Renal pelvis (tissue), 12 donors: ENCODE results near the gene ECHDC1. TPM values are rescaled to one million over a fixed set of nuclear protein-coding genes. Genes with fewer than 3 reads are reported as not detected.
"Not testable (repeated sequence)": the region's sequence is repeated elsewhere in the genome, so short reads cannot be mapped to it uniquely, and the experiment has no call there.

ENCODE experiments used
- DNase-seq: peaks from one replicate; pipeline ENCODE4 v3.0.0-alpha.2; 2013
- long read RNA-seq, 16 experiments: transcript quantifications; one replicate each; lab custom pipeline, GENCODE V29; 2026
- polyA plus RNA-seq, 3 donors: library from polyadenylated mRNA; unstranded; fragments of 120-200 nt; gene quantifications; one replicate each; pipeline ENCODE4 v1.2.1, GENCODE V29; 2013; ENCODE audit not compliant: insufficient read length in 3 of 3

Gene ECHDC1
- 10 to 100 TPM; 73.6 to 77.7 (median 77.6) TPM for polyA plus RNA-seq
- long read RNA-seq, donor 1, transcript ECHDC1-210 (6 exons, 2,341 nt) = major isoform, 10 of 16 reads
- long read RNA-seq, donor 1, partial matches to known transcripts = 0 of 16 reads
- long read RNA-seq, donor 1, other reads (novel, unspliced or antisense) = 0 of 16 reads
- long read RNA-seq, donor 2, transcript ECHDC1-203 (5 exons, 1,354 nt) = minor isoform, 9 of 30 reads
- long read RNA-seq, donor 2, transcript ECHDC1-210 (6 exons, 2,341 nt) = major isoform, 14 of 30 reads
- long read RNA-seq, donor 2, partial matches to known transcripts = 5 of 30 reads
- long read RNA-seq, donor 2, other reads (novel, unspliced or antisense) = 0 of 30 reads
- long read RNA-seq, donor 3, transcript ECHDC1-210 (6 exons, 2,341 nt) = major isoform, 14 of 19 reads
- long read RNA-seq, donor 3, partial matches to known transcripts = 0 of 19 reads
- long read RNA-seq, donor 3, other reads (novel, unspliced or antisense) = 0 of 19 reads
- long read RNA-seq, donor 4, transcript ECHDC1-210 (6 exons, 2,341 nt) = major isoform, 14 of 63 reads
- long read RNA-seq, donor 4, transcript ECHDC1-203 (5 exons, 1,354 nt) = minor isoform, 8 of 63 reads
- long read RNA-seq, donor 4, partial matches to known transcripts = 39 of 63 reads
- long read RNA-seq, donor 4, other reads (novel, unspliced or antisense) = 0 of 63 reads
- long read RNA-seq, donor 5, transcript ECHDC1-210 (6 exons, 2,341 nt) = major isoform, 7 of 13 reads
- long read RNA-seq, donor 5, partial matches to known transcripts = 0 of 13 reads
- long read RNA-seq, donor 5, other reads (novel, unspliced or antisense) = 0 of 13 reads
- long read RNA-seq, donor 6, transcript ECHDC1-203 (5 exons, 1,354 nt) = minor isoform, 5 of 35 reads
- long read RNA-seq, donor 6, transcript ECHDC1-210 (6 exons, 2,341 nt) = major isoform, 16 of 35 reads
- long read RNA-seq, donor 6, partial matches to known transcripts = 10 of 35 reads
- long read RNA-seq, donor 6, other reads (novel, unspliced or antisense) = 0 of 35 reads
- long read RNA-seq, donor 7, transcript ECHDC1-210 (6 exons, 2,341 nt) = major isoform, 12 of 65 reads
- long read RNA-seq, donor 7, partial matches to known transcripts = 44 of 65 reads
- long read RNA-seq, donor 7, other reads (novel, unspliced or antisense) = 0 of 65 reads
- long read RNA-seq, donor 8, transcript ECHDC1-203 (5 exons, 1,354 nt) = major isoform, 5 of 13 reads
- long read RNA-seq, donor 8, transcript ECHDC1-210 (6 exons, 2,341 nt) = major isoform, 5 of 13 reads
- long read RNA-seq, donor 8, partial matches to known transcripts = 0 of 13 reads
- long read RNA-seq, donor 8, other reads (novel, unspliced or antisense) = 0 of 13 reads
- long read RNA-seq, donor 9, transcript ECHDC1-210 (6 exons, 2,341 nt) = major isoform, 19 of 79 reads
- long read RNA-seq, donor 9, transcript ECHDC1-203 (5 exons, 1,354 nt) = minor isoform, 9 of 79 reads
- long read RNA-seq, donor 9, partial matches to known transcripts = 48 of 79 reads
- long read RNA-seq, donor 9, other reads (novel, unspliced or antisense) = 0 of 79 reads
- long read RNA-seq, donor 10, transcript ECHDC1-210 (6 exons, 2,341 nt) = major isoform, 10 of 59 reads
- long read RNA-seq, donor 10, partial matches to known transcripts = 38 of 59 reads
- long read RNA-seq, donor 10, other reads (novel, unspliced or antisense) = 0 of 59 reads
- long read RNA-seq, donor 11, transcript ECHDC1-210 (6 exons, 2,341 nt) = major isoform, 9 of 12 reads
- long read RNA-seq, donor 11, partial matches to known transcripts = 0 of 12 reads
- long read RNA-seq, donor 11, other reads (novel, unspliced or antisense) = 0 of 12 reads
- long read RNA-seq, donor 12, transcript ECHDC1-210 (6 exons, 2,341 nt) = major isoform, 14 of 22 reads
- long read RNA-seq, donor 12, transcript ECHDC1-203 (5 exons, 1,354 nt) = minor isoform, 5 of 22 reads
- long read RNA-seq, donor 12, partial matches to known transcripts = 0 of 22 reads
- long read RNA-seq, donor 12, other reads (novel, unspliced or antisense) = 0 of 22 reads
- long read RNA-seq, donor 13, transcript ECHDC1-210 (6 exons, 2,341 nt) = major isoform, 11 of 26 reads
- long read RNA-seq, donor 13, partial matches to known transcripts = 8 of 26 reads
- long read RNA-seq, donor 13, other reads (novel, unspliced or antisense) = 0 of 26 reads
- long read RNA-seq, donor 14, transcript ECHDC1-203 (5 exons, 1,354 nt) = minor isoform, 8 of 42 reads
- long read RNA-seq, donor 14, transcript ECHDC1-210 (6 exons, 2,341 nt) = major isoform, 21 of 42 reads
- long read RNA-seq, donor 14, partial matches to known transcripts = 0 of 42 reads
- long read RNA-seq, donor 14, other reads (novel, unspliced or antisense) = 0 of 42 reads
- long read RNA-seq, donor 15, transcript ECHDC1-203 (5 exons, 1,354 nt) = minor isoform, 12 of 42 reads
- long read RNA-seq, donor 15, transcript ECHDC1-210 (6 exons, 2,341 nt) = major isoform, 18 of 42 reads
- long read RNA-seq, donor 15, partial matches to known transcripts = 6 of 42 reads
- long read RNA-seq, donor 15, other reads (novel, unspliced or antisense) = 0 of 42 reads
- long read RNA-seq, donor 16, transcript ECHDC1-203 (5 exons, 1,354 nt) = minor isoform, 7 of 25 reads
- long read RNA-seq, donor 16, transcript ECHDC1-210 (6 exons, 2,341 nt) = major isoform, 16 of 25 reads
- long read RNA-seq, donor 16, partial matches to known transcripts = 0 of 25 reads
- long read RNA-seq, donor 16, other reads (novel, unspliced or antisense) = 0 of 25 reads

GRCh38 chr6:127342946-127343808 lies at the start of gene ECHDC1:
Gene ECHDC1, minus strand, starts transcription at chr6:127343609. Its CDS starts 12,581 bp downstream, at chr6:127331028.
- peak; percentile 64 for DNase-seq

- no peak for DNase-seq
These were observed 48.9 kb upstream of the ECHDC1 start for GRCh38 chr6:127392301-127392700.

- DNase-seq = no peak
These were observed 47.9 kb upstream of the ECHDC1 start for GRCh38 chr6:127391094-127391953.

- DNase-seq = no peak
These were observed 46.3 kb upstream of the ECHDC1 start for GRCh38 chr6:127389706-127390105.

- DNase-seq = no peak
These were observed 42.4 kb upstream of the ECHDC1 start for GRCh38 chr6:127385668-127386430.

- not testable (repeated sequence) for DNase-seq
These were observed 41.4 kb upstream of the ECHDC1 start for GRCh38 chr6:127384848-127385247.

GRCh38 chr6:127383988-127384387 lies 40.6 kb upstream of the ECHDC1 start:
- no peak for DNase-seq

GRCh38 chr6:127382413-127382812 lies 39.0 kb upstream of the ECHDC1 start:
- no peak for DNase-seq

GRCh38 chr6:127381384-127381783 lies 38.0 kb upstream of the ECHDC1 start:
- no peak for DNase-seq

- DNase-seq = no peak
These were observed 33.3 kb upstream of the ECHDC1 start for GRCh38 chr6:127376685-127377084.

GRCh38 chr6:127367023-127367375 lies 23.6 kb upstream of the ECHDC1 start:
- DNase-seq = no peak

GRCh38 chr6:127366282-127367022 lies 23.0 kb upstream of the ECHDC1 start:
- no peak for DNase-seq

GRCh38 chr6:127365874-127366273 lies 22.5 kb upstream of the ECHDC1 start:
- no peak for DNase-seq

- DNase-seq = no peak
These were observed 9.1 kb upstream of the ECHDC1 start for GRCh38 chr6:127352524-127352923.

GRCh38 chr6:127349980-127350379 lies 6.6 kb upstream of the ECHDC1 start:
- no peak for DNase-seq
